ENCODE data around the gene KCNT2.
A peak's percentile ranks its signal among the peaks of the same experiment; 100 is the strongest.
"Not testable (repeated sequence)": the region's sequence is repeated elsewhere in the genome, so short reads cannot be mapped to it uniquely, and the experiment has no call there.

The KCNT2 gene

DNA sequence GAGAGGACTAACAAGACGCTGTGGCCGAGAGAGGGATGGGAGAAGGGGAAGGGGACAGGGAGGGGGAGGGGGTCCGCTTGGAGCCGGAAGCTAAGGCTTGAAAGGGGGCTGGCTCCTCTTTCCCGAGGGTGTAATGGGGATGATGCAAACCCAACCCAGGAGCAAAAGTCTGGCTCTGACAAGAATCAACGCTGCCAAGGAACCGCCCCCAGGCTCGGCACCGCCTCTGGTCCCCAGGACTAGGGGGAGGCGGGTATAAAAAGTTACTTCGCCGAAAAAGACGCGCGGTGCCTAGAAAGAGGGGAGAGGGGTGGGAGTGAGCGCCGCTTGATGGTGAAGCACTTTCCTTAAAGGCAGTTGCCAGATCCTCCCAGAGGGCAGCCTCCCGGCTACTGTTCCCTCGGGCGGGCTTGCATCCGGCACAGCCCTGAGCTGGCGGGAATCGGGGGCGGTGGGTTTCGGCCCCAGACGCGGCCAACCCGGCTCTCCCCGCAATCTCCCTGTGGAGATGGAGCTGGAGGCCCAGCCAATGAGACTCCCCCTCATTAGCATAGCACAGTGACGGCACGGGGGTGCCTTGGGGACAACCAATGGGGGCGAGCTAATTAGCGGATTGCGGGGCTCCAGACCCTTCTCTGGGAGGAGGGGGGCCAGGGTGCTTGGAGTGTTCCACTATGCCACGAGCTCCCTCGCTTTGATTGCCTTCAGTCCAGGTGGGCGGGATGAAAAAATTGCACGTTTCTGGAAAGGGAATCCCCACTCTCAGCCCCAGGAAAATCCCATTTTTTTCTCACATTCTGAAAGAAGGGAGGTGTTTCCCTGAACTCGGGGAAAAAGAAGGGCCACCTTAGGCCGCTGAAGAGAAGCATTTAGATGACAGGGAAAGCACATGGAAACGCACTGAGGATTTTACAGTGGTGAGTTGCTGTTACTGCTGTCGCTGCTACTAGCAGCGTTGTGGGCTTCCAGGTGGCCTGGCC, at the start of gene KCNT2:
Gene KCNT2, minus strand, starts transcription at position 51 of the 980 bp plus-strand sequence. CDS start 131 bp downstream, outside the sequence.
- no peak for DNase-seq (ENCODE audit: low spot score)

DNA sequence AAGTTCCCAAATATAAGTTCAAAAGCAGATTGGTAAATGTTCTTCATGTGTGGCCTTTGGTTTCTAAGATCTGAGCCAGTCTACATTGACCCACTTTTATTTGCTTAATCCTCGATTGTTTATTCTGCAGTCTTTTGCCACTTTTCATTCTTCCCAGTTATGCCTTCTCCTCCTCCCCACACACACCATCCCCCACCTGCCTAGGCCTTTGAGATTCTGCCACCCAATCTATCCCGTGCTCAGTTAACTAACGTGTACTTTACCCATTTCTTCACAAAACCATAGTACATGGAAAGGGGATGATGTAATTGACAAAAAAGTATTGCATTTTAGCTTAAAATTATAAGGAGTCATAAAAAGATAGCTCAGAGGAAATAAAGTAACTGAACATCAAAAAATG, 47.3 kb upstream of the KCNT2 start:
- no peak for DNase-seq (ENCODE audit: low spot score)

GRCh38 chr1:196655071-196655470, 46.8 kb upstream of the KCNT2 start:
- DNase-seq (ENCODE audit: low spot score), result no peak

DNA sequence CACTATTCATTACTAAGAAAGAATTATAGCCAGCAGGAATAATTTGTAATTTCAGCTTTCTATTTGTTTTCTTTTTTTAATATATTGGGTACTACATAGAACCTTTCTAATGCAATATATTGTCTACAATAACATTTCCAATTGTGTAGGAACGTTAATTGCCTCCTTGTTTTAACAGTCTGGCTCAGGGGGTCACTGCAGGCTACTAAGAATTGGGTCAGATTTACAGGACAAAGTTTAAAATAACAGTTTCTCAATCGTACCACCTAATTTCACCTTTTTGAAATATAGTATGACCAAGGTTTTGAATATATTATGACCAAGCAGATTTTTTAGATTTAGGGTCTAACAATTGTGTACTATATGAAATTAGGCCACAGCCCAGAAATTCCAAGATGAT, 46.0 kb upstream of the KCNT2 start:
- no peak for DNase-seq (ENCODE audit: low spot score)

GRCh38 chr1:196651637-196652215, 43.5 kb upstream of the KCNT2 start, which contains the start of gene CFH:
Gene CFH (plus strand): TSS chr1:196652043. CDS start chr1:196652118, 75 bp downstream.
- peak; percentile 3 for DNase-seq (ENCODE audit: low spot score)

DNA sequence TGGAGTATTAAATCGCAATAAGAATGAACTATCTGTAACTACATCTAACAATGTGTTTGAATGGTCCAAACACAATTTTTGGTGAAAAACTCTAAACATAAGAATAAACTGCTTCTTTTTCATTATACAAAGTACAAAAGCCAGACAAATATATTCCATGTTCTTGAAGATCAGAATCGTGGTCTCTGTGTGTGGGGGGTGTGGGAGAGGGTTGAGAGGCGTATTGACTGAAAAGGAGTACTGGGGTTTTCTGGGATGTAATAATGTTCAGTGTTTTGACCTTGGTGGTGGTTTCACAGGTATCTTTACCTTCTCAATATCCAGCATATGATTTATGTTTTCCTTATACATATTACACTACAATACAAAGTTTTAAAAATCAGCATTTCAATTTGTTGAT, 42.8 kb upstream of the KCNT2 start:
- no peak for DNase-seq (ENCODE audit: low spot score)

GRCh38 chr1:196650403-196650802, 42.2 kb upstream of the KCNT2 start:
- no peak for DNase-seq (ENCODE audit: low spot score)

DNA sequence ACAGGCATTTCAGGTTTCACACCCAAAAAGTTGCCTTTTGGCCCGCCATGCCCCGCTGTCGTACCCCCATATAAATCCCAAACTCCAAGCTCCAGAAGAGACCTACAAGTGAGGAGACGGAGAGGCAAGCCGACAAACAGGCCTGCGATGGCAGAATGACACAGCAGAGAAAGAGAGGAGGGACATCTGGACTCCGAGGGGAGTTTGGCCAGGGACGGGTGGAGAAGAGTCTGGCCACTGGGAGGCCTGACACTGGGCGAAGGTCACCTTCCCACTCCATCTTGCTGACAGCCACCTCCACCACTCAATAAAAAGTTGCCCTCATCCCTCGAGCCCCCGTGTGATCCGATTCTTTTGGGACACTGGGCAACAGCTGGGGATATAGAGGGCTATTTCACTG, 41.8 kb upstream of the KCNT2 start:
- no peak for DNase-seq (ENCODE audit: low spot score)

DNA sequence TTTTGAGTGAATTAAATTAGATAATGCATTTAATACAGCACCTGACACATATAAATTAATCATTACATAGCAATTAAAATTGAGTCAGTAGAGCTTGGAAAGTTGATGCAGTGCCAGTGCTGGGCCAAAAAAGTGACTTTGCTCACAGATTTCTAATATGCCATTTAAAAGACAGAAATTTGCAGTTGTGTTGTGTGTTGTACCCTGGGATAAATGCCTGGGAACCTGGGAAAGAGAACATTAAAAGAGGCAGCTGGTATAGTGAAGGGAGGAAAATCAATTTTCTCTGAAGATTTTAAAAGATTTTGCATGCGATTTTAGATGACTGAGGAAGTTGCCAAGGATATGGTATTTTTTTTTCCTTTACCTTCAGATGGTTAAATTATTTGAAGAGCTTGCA, 32.7 kb upstream of the KCNT2 start:
- no peak for DNase-seq (ENCODE audit: low spot score)

DNA sequence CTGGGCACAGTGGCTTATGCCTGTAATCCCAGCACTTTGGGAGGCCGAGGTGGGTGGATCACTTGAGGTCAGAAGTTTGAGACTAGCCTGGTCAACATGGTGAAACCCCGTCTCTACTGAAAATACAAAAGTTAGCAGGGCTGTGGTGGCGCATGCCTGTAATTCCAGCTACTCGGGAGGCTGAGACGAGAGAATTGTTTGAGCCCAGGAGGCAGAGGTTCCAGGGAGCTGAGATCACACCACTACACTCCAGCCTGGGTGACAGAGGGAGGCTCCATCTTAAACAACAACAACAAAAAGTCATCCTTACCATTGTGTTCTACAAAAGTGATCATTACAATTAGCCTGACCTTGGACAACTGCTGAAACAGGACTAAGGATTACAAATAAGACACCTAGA, 31.1 kb upstream of the KCNT2 start:
- not testable (repeated sequence) for DNase-seq (ENCODE audit: low spot score)

DNA sequence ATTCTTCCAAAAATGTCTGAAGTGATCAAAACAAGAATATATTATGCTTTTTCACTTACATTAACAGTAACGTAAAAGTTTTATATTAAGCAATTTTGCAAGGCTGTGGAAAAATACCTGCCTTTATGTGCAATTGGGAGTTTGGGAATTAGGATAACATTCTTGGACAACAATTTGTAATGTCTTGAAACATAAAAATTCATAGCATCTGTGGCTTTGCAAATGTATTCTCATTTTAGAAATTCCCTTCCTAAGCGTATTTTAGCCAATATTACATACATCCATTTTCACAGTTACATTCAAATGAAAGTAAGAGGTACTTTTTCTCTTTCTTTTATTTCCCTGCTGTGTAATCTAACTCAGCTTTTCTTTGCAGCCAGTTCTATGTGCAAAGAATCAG, 30.2 kb upstream of the KCNT2 start:
- DNase-seq (ENCODE audit: low spot score), result no peak

DNA sequence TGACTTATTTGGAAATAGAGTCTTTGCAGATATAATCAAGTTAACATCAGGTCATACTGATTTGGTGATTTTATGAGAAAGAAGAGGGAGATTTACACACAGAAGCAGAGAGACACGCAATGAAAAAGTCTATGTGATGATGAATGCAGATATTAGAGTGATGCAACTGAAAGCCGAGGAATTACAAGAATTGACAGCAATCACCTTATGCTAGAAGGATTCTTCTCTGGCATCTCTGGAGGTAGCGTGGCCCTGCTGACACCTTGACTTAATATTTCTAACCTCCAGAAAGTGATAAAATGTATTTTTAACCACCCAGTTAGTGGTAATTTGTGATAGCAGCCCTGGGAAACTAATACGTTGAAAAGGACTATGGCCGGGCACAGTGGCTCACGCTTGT, 29.4 kb upstream of the KCNT2 start:
- DNase-seq (ENCODE audit: low spot score), result no peak

DNA sequence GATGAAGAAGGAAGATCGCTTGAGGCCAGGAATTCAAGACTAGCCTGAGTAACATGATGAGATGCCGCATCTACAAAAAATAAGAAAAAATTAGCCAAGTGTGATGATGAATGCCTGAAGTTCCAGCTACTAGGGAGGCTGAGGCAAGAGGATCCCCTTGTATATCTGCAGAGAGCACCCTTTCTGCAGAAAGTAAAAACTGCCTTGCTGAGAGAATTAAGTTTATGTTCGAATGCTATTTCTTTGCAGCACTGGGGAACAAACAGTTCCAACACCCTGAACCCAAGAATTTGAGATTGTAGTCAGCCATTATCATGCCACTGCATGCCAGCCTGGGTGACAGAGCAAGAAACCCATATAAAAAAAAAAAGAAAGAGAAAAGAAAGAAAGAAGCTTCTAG, 20.6 kb upstream of the KCNT2 start:
- no peak for DNase-seq (ENCODE audit: low spot score)

- DNase-seq (ENCODE audit: low spot score), result no peak
Observed at GRCh38 chr1:196623079-196623478, 14.8 kb upstream of the KCNT2 start.

GRCh38 chr1:196619721-196620120, 11.5 kb upstream of the KCNT2 start:
- DNase-seq (ENCODE audit: low spot score), result no peak

- no peak for DNase-seq (ENCODE audit: low spot score)
Observed at GRCh38 chr1:196611873-196612272, 3.6 kb upstream of the KCNT2 start.

GRCh38 chr1:196609370-196609737, 1.1 kb upstream of the KCNT2 start:
- DNase-seq (ENCODE audit: low spot score), result no peak

DNA sequence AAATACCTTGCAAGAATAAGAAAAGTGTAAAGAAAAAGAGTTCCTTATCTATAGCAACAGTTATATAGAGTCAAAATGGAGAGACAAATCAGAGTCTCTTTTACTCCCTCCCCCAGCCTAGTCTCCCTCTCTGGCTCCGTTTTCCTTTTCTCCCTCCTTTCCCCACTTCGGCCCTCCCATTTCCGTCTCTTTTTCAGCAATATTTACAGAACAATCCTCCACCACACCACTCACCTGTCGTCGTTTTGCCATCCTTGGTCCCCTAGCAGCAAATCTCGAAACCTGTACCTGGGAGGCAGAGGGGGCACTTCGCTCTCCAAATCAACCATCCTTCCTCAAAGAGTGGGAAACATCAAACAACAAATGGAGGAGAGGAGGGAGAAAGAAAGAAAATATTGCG, 259 bp downstream of the KCNT2 start:
- no peak for DNase-seq (ENCODE audit: low spot score)

DNA sequence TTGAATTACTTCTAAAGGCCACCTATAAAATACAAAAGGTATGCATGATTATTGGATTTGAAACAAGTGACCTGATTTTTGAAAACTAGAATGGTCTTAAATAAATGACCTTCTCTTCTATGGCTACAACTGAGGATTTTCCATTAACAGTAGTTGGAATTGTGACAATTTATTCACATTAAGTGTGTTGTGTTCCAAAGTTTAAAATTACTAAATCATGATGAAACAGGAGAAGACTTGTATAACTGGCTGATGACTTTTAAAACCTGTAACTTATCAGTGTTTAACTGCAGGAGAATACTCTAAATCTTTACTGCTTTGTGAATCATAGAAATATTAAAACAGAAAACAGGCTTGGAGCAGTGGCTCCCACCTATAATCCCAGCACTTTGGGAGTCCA, 4.6 kb downstream of the KCNT2 start:
- no peak for DNase-seq (ENCODE audit: low spot score)

GRCh38 chr1:196598942-196599748, 9.1 kb downstream of the KCNT2 start:
- no peak for DNase-seq (ENCODE audit: low spot score)

- no peak for DNase-seq (ENCODE audit: low spot score)
Observed at GRCh38 chr1:196594700-196595099, 13.5 kb downstream of the KCNT2 start.

DNA sequence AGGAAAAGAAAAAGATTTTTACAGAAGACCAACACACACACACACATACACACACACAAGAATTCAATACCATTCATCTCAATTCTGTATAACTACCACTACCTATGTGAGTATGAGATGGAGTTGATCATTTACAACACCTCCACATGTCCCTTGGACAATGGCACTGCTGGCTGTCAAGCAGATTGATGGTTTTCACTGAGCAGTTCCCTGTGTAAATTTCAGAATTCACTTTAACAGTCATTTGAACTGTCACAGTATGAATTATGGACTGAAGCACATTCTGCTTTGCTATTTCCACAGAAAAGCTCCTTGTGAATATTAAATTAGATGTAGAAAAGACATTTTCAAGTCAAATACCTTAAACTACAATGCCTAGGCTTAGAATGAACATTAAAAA, 14.3 kb downstream of the KCNT2 start:
- no peak for DNase-seq (ENCODE audit: low spot score)

GRCh38 chr1:196590959-196591358, 17.3 kb downstream of the KCNT2 start:
- DNase-seq (ENCODE audit: low spot score), result no peak

Data from CD4-positive, alpha-beta T cell treated with Interleukin-6 at 100 ng/mL for 8 hours (primary cell).